ENCODE results near the gene PSORS1C2.

DNA sequence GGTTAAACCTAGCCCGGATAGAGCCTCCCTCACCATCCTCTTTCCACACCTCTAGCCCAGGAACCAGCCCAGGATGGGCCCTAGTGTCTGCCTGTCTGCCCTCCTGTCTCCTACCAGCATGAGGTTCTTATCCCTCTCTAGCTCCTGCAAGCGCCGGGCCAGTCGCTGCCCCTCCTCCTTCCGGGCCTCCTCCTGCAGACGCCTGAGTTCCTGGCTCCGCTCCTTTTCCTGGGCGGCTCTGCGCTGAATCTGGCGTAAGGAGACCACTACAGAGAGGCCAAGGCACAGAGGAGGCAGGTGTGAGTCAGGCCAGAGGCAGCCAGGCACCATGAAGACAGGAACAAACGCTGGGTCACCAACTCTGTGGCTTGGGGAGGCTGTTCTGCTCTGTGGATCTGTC, 4.3 kb upstream of the PSORS1C2 start:
- TF ChIP-seq, protein P1, sequence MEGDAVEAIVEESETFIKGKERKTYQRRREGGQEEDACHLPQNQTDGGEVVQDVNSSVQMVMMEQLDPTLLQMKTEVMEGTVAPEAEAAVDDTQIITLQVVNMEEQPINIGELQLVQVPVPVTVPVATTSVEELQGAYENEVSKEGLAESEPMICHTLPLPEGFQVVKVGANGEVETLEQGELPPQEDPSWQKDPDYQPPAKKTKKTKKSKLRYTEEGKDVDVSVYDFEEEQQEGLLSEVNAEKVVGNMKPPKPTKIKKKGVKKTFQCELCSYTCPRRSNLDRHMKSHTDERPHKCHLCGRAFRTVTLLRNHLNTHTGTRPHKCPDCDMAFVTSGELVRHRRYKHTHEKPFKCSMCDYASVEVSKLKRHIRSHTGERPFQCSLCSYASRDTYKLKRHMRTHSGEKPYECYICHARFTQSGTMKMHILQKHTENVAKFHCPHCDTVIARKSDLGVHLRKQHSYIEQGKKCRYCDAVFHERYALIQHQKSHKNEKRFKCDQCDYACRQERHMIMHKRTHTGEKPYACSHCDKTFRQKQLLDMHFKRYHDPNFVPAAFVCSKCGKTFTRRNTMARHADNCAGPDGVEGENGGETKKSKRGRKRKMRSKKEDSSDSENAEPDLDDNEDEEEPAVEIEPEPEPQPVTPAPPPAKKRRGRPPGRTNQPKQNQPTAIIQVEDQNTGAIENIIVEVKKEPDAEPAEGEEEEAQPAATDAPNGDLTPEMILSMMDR (conservative IDR thresholded peaks at IDR 0.05), result no peak
- TF ChIP-seq EZH2 (IDR thresholded peaks at IDR 0.05; ENCODE audit: low read depth), result no peak

All from PC-9 (cell line).